Lower lobe of right lung (tissue), 2 donors: ENCODE measurements around the gene ANKRD42. TPM values are rescaled to one million over a fixed set of nuclear protein-coding genes. Genes with fewer than 3 reads are reported as not detected.

Experiments
- ATAC-seq, 2 donors: fragments of 200-7000 bp; cut with Tn5 transposase; one replicate each; pipeline ENCODE4 v1.9.1; 2020 to 2022; ENCODE audit warnings: mild to moderate bottlenecking in 2 of 2, moderate library complexity in 2 of 2
- DNase-seq: peaks from one replicate; pipeline ENCODE4 v3.0.0-alpha.2; 2020
- H3K27ac ChIP-seq: fragments of 200-600 bp; one replicate; pipeline ENCODE4 v1.8.0; 2022
- H3K27me3 ChIP-seq: fragments of 200-600 bp; one replicate; pipeline ENCODE4 v1.8.0; 2022; ENCODE audit warnings: low read depth
- H3K36me3 ChIP-seq: fragments of 200-600 bp; one replicate; pipeline ENCODE4 v1.8.0; 2022; ENCODE audit warnings: mild to moderate bottlenecking
- H3K4me1 ChIP-seq: fragments of 200-600 bp; one replicate; pipeline ENCODE4 v1.8.0; 2022
- H3K4me3 ChIP-seq: fragments of 200-600 bp; one replicate; pipeline ENCODE4 v1.8.0; 2022; ENCODE audit warnings: mild to moderate bottlenecking
- H3K9me3 ChIP-seq: fragments of 200-600 bp; one replicate; pipeline ENCODE4 v1.8.0; 2022
- intact Hi-C: fragments of 100-400 bp; cut with DNase I; formaldehyde crosslinking; loops from one replicate; pipeline ENCODE4 v1.11.0; 2022
- total RNA-seq: library from RNA; stranded (reverse); fragmentation: NEBNext Ultra II Directional; extraction: Animal tissue kit (Norgen Biotek cat#: 25700); gene quantifications from one replicate; pipeline ENCODE4 v1.2.1, GENCODE V29; 2021
- TF ChIP-seq, protein P1 (sequence below): fragments of 200-600 bp; IDR thresholded peaks from one replicate; pipeline ENCODE4 v1.8.0; 2022; ENCODE audit warnings: antibody characterized with exemption, mild to moderate bottlenecking
- donor health status: DM: no; HTN: yes; CAD: no; lungs with severe emphysema.

The ANKRD42 gene
- total RNA-seq, 1 donor from 2014 or later, result 15.9 TPM

DNA sequence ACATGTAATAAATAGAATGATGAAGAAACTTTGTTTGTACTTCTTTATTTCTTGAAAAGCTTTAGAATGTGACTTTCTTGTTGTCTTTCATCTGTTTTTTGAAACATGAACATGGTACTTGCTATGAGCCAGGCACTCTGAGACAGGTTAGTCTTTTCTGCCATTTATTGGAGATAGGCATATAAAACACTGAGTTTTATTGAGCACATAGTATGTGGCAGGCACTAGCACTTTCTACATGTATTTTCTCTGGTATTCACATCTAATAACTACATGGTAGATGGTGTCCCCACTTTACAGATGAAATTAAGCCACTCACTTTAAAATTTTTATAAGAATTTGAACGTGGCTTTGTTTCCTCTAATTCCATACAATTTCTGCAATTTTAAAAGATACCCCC lies 7.7 kb upstream of the ANKRD42 start:
- Histone ChIP-seq H3K27ac (no peak overlapping the region), H3K36me3 (peaks cover 85% of the 10 kb centered on the region), H3K4me1 (peaks cover 5% of the 10 kb centered on the region), H3K27me3 (no peaks in the 10 kb centered on the region), H3K4me3 (no peak overlapping the region), H3K9me3 (no peaks in the 10 kb centered on the region)
- intact Hi-C loops, result no loop called here
- TF ChIP-seq, protein P1, sequence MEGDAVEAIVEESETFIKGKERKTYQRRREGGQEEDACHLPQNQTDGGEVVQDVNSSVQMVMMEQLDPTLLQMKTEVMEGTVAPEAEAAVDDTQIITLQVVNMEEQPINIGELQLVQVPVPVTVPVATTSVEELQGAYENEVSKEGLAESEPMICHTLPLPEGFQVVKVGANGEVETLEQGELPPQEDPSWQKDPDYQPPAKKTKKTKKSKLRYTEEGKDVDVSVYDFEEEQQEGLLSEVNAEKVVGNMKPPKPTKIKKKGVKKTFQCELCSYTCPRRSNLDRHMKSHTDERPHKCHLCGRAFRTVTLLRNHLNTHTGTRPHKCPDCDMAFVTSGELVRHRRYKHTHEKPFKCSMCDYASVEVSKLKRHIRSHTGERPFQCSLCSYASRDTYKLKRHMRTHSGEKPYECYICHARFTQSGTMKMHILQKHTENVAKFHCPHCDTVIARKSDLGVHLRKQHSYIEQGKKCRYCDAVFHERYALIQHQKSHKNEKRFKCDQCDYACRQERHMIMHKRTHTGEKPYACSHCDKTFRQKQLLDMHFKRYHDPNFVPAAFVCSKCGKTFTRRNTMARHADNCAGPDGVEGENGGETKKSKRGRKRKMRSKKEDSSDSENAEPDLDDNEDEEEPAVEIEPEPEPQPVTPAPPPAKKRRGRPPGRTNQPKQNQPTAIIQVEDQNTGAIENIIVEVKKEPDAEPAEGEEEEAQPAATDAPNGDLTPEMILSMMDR, result no peak
- ATAC-seq, result no peak
- no peak for DNase-seq

DNA sequence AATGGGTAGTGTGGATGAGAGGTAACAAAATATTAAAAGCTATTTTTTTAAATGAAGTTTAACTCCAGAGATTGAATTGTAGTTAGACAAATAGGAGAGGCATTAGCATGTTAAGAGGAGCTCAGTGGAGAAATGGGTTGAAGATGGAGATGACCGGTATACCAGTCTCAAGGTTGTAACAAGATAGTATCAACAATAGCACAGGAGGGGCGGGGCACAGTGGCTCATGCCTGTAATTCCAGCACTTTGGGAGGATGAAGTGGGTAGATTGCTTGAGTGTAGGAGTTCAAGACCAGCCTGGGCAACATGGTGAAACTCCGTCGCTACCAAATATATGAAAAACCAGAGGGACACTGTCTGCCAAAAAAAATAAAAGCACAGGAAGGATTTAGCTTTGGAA lies 6.0 kb upstream of the ANKRD42 start:
- no peak overlapping the region for H3K4me3 ChIP-seq
- no peaks in the 10 kb centered on the region for H3K27me3 ChIP-seq
- H3K9me3 ChIP-seq, result no peaks in the 10 kb centered on the region
- no peak for DNase-seq
- TF ChIP-seq, protein P1, result no peak
- H3K36me3 ChIP-seq, result peaks cover 84% of the 10 kb centered on the region
- intact Hi-C loops, result no loop called here
- ATAC-seq, result peak in 1 of 2 donors; percentile 28
- peaks cover 8% of the 10 kb centered on the region for H3K4me1 ChIP-seq
- no peak overlapping the region for H3K27ac ChIP-seq

DNA sequence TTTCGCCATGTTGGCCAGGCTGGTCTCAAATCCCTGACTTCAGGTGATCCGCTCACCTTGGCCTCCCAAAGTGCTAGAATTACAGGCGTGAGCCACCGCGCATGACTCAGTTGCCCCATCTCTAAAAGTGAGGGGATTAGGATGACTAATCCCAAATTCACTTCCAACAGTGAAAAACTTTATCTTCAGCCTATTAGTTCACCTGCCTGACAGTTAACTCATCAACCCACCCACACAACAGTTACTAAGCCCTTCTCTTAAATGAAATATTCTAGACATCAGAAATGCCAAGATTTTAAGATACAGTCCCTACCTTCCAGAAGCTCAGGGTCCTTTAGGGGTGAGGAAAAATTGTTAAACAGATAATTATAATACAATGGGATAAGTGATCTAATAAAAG lies 2.0 kb upstream of the ANKRD42 start:
- Histone ChIP-seq H3K36me3 (peaks cover 43% of the 10 kb centered on the region), H3K27me3 (no peaks in the 10 kb centered on the region), H3K27ac (no peak overlapping the region), H3K4me3 (no peak overlapping the region), H3K9me3 (no peaks in the 10 kb centered on the region), H3K4me1 (peaks cover 29% of the 10 kb centered on the region)
- intact Hi-C loops, result loop anchor here (10.0 kb wide), 1 partner anchor 287 kb away; the partner anchor contains the start of genes DDIAS and PRCP
- DNase-seq (no peak), ATAC-seq (no peak)
- TF ChIP-seq, protein P1, result no peak

DNA sequence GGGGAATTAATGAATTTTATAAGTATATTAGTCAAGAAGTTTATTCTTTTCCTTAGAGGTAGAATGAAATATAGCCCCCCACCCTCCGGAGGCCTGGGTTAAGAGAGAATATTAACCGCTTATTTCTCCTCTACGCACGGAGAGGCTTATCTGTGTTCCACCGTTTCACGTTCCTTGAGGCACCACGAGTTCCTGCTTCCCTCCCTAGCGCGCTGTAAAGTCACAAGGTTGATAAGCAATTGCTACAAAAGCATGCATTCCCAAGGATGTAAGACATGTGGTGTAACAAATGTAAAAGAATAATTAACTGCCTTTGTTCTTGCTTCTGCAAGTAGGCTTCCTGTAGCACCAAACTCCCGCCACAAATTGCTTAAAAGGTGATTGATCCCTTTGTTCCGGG lies 1.5 kb upstream of the ANKRD42 start:
- DNase-seq (no peak), ATAC-seq (no peak)
- H3K4me1 ChIP-seq, result peaks cover 33% of the 10 kb centered on the region
- H3K27ac ChIP-seq, result no peak overlapping the region
- TF ChIP-seq, protein P1, result no peak
- H3K36me3 ChIP-seq, result peaks cover 38% of the 10 kb centered on the region
- H3K9me3 ChIP-seq, result no peaks in the 10 kb centered on the region
- intact Hi-C loops, result loop anchor here (10.0 kb wide), 1 partner anchor 287 kb away; the partner anchor contains the start of genes DDIAS and PRCP
- H3K27me3 ChIP-seq, result no peaks in the 10 kb centered on the region
- peak overlapping the region; percentile 85 for H3K4me3 ChIP-seq

DNA sequence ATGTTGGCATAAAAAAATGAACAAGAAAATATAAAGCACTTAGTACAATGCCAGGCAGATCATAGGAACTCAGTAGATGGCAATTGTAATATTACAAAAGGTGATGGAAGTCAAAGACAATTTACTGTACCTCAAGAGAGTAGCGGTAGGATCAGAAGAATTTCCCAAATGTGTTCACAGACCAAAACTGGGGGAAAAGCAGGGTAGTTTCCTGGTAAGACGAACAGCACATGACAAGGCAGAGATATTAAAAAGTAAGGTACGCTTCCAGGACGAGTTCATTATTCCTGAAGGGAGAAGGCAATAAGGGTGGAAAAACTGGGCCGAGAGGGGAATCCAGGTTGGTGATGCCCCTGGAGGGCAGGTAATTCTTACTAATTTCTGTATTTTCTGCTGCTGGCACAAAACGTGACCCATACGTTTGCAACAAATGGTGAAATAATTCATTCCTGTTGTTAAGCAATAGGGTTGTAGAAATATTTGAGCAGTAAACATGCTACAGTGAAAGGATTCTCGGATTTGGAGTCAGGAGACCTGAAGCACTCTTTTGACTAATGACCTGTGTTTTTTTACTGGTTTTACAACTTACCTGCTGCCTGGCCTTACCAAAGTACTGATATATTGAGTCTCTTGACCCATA lies 786 bp upstream of the ANKRD42 start:
- H3K27me3 ChIP-seq, result no peaks in the 10 kb centered on the region
- no peaks in the 10 kb centered on the region for H3K9me3 ChIP-seq
- ATAC-seq, result no peak
- peaks cover 33% of the 10 kb centered on the region for H3K4me1 ChIP-seq
- TF ChIP-seq, protein P1, result no peak
- intact Hi-C loops, result loop anchor here (10.0 kb wide), 1 partner anchor 288 kb away; the partner anchor contains the start of genes DDIAS and PRCP
- peaks cover 34% of the 10 kb centered on the region for H3K36me3 ChIP-seq
- DNase-seq, result no peak
- peak overlapping the region; percentile 94 for H3K27ac ChIP-seq
- H3K4me3 ChIP-seq, result peak overlapping the region; percentile 85
